WERI-Rb-1 (cell line): Measurements from ENCODE around the gene SZT2.
"Not testable (repeated sequence)": the region's sequence is repeated elsewhere in the genome, so short reads cannot be mapped to it uniquely, and the experiment has no call there.

ENCODE experiments used
- DNase-seq: peaks from one replicate; pipeline ENCODE4 v3.0.0-alpha.2; 2020
- H3K27ac ChIP-seq: fragments of 250-450 bp; sonication (Bioruptor Pico); 2 replicates; pipeline ENCODE4 v1.5.1; 2020; ENCODE audit warnings: mild to moderate bottlenecking, moderate library complexity
- H3K27me3 ChIP-seq: fragments of 250-450 bp; sonication (Bioruptor Pico); 2 replicates; pipeline ENCODE4 v1.5.1; 2021; ENCODE audit warnings: mild to moderate bottlenecking, low read depth, moderate library complexity; ENCODE audit not compliant: insufficient read depth, severe bottlenecking
- H3K36me3 ChIP-seq: fragments of 250-450 bp; sonication (Bioruptor Pico); 2 replicates; pipeline ENCODE4 v1.5.1; 2020; ENCODE audit warnings: mild to moderate bottlenecking, moderate library complexity
- H3K4me3 ChIP-seq: 2 replicates; pipeline ENCODE4 v1.5.1; 2011; ENCODE audit warnings: low read depth, mild to moderate bottlenecking, control low read depth, low read length
- H3K9me3 ChIP-seq: fragments of 250-450 bp; sonication (Bioruptor Pico); 2 replicates; pipeline ENCODE4 v1.5.1; 2021; ENCODE audit warnings: mild to moderate bottlenecking, moderate library complexity; ENCODE audit not compliant: severe bottlenecking
- TF ChIP-seq, protein P1 (sequence below): IDR thresholded peaks from 2 replicates; pipeline ENCODE4 v1.5.1; 2011; ENCODE audit warnings: low read depth, mild to moderate bottlenecking, control low read depth, inconsistent platforms, low read length

The SZT2 gene

DNA sequence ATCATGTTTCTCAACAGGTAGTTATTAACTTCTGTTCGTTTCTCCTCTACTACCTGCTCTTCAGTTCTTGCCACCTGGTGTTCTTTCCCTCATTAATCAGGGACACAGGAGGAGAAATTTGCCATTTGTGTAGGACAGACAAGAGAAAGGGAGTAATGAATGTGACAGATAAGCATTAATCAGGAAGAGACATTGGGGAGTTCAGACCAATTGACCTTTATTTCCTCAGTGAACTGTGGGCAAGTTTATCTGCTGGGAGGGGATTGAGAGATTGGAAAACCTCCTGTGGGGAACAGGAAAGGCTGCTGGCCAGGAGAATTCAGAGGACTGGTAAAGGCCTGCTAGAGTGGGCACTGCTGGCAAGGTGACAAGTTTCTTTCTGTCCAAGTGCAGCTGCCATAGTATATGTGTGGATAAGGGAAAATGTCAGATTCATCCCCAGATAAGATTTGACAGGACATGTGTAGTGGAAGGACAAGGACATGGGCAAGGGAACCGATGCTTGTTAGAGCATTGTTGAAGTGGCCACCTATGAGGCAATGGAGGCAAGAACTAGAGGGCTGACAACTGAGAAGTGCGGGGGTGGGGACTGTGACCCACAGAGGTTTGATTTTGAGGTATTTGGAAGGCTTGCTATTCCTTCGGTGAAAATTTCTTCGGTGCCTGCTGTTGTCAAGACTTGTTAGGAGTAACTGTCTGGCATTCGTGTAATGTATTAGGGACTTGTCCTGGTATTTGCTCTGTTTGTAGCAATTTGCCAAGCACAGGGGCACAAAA is 12.6 kb downstream of the SZT2 start:
- Histone ChIP-seq H3K36me3 (peaks cover 39% of the 10 kb centered on the region), H3K27me3 (no peaks in the 10 kb centered on the region), H3K4me3 (no peak overlapping the region), H3K27ac (no peak overlapping the region), H3K9me3 (no peaks in the 10 kb centered on the region)
- TF ChIP-seq, protein P1, sequence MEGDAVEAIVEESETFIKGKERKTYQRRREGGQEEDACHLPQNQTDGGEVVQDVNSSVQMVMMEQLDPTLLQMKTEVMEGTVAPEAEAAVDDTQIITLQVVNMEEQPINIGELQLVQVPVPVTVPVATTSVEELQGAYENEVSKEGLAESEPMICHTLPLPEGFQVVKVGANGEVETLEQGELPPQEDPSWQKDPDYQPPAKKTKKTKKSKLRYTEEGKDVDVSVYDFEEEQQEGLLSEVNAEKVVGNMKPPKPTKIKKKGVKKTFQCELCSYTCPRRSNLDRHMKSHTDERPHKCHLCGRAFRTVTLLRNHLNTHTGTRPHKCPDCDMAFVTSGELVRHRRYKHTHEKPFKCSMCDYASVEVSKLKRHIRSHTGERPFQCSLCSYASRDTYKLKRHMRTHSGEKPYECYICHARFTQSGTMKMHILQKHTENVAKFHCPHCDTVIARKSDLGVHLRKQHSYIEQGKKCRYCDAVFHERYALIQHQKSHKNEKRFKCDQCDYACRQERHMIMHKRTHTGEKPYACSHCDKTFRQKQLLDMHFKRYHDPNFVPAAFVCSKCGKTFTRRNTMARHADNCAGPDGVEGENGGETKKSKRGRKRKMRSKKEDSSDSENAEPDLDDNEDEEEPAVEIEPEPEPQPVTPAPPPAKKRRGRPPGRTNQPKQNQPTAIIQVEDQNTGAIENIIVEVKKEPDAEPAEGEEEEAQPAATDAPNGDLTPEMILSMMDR, result no peak
- DNase-seq, result no peak

DNA sequence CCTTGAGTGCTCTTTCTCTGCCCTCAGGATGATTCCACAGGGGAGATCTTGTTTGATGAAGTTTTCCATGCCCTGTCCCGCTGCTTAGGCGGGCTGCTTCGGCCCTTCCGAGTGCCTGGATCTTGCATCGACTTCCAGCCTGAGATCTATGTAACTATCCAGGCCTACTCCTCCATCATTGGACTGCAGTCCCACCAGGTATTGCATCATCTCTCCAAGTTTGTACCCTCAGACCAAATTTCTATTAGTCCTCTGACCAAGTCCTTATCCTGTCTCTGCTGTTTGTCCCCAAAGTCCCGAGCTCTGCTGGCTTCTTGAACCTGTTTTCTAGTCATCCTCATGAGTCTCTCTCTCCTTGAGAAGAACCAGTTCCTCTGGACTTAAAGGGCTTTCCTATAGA is 14.7 kb downstream of the SZT2 start:
- no peaks in the 10 kb centered on the region for H3K9me3 ChIP-seq
- no peak for DNase-seq
- H3K36me3 ChIP-seq, result peaks cover 51% of the 10 kb centered on the region
- TF ChIP-seq, protein P1, result no peak
- H3K27ac ChIP-seq, result no peak overlapping the region
- H3K27me3 ChIP-seq, result no peaks in the 10 kb centered on the region
- no peak overlapping the region for H3K4me3 ChIP-seq

DNA sequence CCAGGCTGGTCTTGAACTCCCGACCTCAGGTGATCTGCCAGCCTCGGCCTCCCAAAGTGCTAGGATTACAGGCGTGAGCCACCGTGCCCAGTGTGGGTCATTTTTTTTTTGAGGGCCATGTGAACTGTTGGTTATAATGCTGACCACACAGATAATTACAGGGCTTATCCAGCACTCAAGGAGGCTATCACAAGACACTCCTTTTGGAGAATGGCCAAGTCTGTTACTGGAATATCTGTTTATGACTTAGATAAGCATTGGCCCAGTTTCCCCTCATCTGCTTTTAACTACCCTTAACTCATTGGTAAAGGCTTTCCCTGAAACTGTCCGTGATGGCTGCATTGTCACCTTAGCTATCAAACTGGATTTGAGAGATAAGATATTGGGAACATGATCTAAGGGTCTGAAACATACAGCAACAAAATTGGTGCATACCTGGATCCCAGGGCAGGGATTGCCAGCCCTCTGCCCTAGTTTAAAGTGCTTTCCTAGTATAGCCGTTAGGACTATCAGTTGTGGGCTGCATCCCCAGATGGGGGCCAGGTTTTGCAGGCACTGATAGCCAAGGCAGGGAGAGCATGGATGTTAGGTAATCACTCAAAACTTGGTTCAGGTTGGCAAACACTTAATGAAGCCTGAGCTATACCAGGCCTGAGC is 15.6 kb downstream of the SZT2 start:
- TF ChIP-seq, protein P1, result no peak
- no peaks in the 10 kb centered on the region for H3K9me3 ChIP-seq
- DNase-seq, result no peak
- no peaks in the 10 kb centered on the region for H3K27me3 ChIP-seq
- no peak overlapping the region for H3K27ac ChIP-seq
- H3K36me3 ChIP-seq, result peaks cover 58% of the 10 kb centered on the region
- H3K4me3 ChIP-seq, result no peak overlapping the region

DNA sequence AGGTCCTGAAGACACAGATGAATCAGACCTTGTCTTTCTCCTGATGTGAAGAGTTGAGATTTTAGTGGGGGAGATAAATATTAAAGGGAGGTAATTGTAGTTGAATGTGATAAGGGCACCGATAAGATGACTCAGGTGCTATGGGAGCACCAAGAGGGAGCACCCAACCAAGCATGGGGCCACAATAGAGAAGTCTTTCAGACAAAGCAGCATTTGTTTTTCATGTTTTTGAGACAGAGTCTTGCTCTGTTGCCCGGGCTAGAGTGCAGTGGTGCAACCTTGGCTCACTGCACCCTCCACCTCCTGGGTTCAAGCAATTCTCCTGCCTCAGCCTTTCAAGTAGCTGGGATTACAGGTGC is 16.2 kb downstream of the SZT2 start:
- no peak overlapping the region for H3K27ac ChIP-seq
- DNase-seq, result no peak
- TF ChIP-seq, protein P1, result no peak
- H3K4me3 ChIP-seq, result no peak overlapping the region
- H3K27me3 ChIP-seq, result no peaks in the 10 kb centered on the region
- no peaks in the 10 kb centered on the region for H3K9me3 ChIP-seq
- peaks cover 58% of the 10 kb centered on the region for H3K36me3 ChIP-seq

DNA sequence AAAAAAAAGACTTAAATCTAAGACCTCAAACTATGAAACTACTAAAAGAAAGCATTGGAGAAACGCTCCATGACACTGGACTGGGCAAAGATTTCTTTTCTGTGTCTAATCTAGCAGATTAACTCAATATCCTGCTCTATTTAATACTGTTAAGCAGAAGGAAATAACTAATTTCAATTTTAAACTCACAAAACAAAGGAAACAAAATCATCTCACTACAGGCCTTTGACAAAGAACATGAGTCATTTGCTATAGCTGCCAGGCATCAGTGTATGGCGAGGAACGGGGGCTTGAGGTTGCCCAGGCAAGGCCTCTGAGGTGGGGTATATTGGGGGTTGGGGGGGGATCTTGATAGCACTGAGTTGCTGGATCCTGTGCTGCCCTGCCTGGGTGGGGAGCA is 20.9 kb downstream of the SZT2 start:
- no peak overlapping the region for H3K27ac ChIP-seq
- TF ChIP-seq, protein P1, result no peak
- no peak for DNase-seq
- no peaks in the 10 kb centered on the region for H3K9me3 ChIP-seq
- H3K4me3 ChIP-seq, result no peak overlapping the region
- no peaks in the 10 kb centered on the region for H3K27me3 ChIP-seq
- H3K36me3 ChIP-seq, result peaks cover 53% of the 10 kb centered on the region

DNA sequence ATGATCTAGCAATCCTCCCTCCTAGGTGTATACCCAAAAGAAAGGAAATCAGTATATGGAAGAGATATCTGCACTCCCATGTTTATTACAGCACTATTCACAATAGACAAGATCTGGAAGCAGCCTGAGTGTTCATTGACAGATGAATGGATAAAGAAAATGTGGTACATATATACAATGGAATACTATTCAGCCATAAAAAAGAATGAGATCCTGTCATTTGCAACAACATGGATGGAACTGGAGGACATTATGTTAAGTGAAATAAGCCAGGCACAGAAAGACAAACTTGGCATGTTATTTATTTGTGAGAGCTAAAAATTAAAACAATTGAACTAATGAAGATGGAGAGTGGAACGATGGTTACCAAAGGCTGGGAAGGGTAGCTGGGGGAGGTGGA is 23.7 kb downstream of the SZT2 start:
- H3K27ac ChIP-seq, H3K27me3 ChIP-seq, H3K9me3 ChIP-seq, H3K4me3 ChIP-seq, DNase-seq: not testable (repeated sequence)
- H3K36me3 ChIP-seq, result peaks cover 50% of the 10 kb centered on the region
